ENCODE data around the gene LSM7.

DNA sequence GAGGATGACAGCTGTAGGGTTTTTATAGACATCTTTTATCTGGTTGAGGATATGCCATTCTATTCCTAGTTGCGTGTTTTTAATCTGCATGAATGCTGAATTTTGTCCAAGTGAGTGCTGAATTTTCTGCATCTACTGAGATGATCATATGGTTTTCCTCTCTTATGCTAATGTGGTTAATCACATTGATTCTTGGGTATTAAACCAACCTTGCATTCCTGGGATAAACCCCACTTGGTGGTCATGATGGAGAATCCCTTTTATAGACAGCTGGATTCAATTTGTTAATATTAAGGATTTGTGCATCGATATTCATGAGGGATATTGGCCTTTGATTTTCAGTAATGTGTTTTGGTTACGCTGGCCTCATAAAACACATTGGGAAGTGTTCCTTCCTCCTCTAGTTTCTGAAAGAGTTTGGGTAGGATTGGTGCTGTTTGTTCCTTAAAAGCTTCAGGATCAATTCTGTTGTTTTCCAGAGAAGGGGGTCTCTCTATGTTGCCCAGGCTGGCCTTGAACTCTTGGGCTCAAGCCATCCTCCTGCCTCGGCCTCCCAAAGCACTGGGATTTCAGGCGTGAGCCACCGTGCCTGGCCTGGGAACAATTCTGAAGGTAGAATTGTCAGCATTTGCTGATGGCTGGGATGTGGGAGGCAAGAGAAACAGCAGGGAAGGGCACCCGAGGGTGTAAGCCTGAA, 13.1 kb downstream of the LSM7 start:
- TF ChIP-seq EZH2 (IDR thresholded peaks at IDR 0.05; ENCODE audit: low read depth, unreplicated experiment) = no peak
- TF ChIP-seq, protein P1, sequence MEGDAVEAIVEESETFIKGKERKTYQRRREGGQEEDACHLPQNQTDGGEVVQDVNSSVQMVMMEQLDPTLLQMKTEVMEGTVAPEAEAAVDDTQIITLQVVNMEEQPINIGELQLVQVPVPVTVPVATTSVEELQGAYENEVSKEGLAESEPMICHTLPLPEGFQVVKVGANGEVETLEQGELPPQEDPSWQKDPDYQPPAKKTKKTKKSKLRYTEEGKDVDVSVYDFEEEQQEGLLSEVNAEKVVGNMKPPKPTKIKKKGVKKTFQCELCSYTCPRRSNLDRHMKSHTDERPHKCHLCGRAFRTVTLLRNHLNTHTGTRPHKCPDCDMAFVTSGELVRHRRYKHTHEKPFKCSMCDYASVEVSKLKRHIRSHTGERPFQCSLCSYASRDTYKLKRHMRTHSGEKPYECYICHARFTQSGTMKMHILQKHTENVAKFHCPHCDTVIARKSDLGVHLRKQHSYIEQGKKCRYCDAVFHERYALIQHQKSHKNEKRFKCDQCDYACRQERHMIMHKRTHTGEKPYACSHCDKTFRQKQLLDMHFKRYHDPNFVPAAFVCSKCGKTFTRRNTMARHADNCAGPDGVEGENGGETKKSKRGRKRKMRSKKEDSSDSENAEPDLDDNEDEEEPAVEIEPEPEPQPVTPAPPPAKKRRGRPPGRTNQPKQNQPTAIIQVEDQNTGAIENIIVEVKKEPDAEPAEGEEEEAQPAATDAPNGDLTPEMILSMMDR (conservative IDR thresholded peaks at IDR 0.05; ENCODE audit: low read depth in 2 of 2) = no peak
- no peak for TF ChIP-seq POLR2AphosphoS5 (IDR thresholded peaks at IDR 0.05; ENCODE audit: low read depth)
- TF ChIP-seq EZH2phosphoT487 (IDR thresholded peaks at IDR 0.05; ENCODE audit: unreplicated experiment) = no peak
- TF ChIP-seq STAT1 (IDR thresholded peaks at IDR 0.05; ENCODE audit: unreplicated experiment) = no peak
- TF ChIP-seq, protein P2, sequence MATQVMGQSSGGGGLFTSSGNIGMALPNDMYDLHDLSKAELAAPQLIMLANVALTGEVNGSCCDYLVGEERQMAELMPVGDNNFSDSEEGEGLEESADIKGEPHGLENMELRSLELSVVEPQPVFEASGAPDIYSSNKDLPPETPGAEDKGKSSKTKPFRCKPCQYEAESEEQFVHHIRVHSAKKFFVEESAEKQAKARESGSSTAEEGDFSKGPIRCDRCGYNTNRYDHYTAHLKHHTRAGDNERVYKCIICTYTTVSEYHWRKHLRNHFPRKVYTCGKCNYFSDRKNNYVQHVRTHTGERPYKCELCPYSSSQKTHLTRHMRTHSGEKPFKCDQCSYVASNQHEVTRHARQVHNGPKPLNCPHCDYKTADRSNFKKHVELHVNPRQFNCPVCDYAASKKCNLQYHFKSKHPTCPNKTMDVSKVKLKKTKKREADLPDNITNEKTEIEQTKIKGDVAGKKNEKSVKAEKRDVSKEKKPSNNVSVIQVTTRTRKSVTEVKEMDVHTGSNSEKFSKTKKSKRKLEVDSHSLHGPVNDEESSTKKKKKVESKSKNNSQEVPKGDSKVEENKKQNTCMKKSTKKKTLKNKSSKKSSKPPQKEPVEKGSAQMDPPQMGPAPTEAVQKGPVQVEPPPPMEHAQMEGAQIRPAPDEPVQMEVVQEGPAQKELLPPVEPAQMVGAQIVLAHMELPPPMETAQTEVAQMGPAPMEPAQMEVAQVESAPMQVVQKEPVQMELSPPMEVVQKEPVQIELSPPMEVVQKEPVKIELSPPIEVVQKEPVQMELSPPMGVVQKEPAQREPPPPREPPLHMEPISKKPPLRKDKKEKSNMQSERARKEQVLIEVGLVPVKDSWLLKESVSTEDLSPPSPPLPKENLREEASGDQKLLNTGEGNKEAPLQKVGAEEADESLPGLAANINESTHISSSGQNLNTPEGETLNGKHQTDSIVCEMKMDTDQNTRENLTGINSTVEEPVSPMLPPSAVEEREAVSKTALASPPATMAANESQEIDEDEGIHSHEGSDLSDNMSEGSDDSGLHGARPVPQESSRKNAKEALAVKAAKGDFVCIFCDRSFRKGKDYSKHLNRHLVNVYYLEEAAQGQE (IDR thresholded peaks at IDR 0.05; ENCODE audit: unreplicated experiment) = no peak

All from GM23338 (cell line).